Heart right ventricle (tissue), 16 donors: ENCODE measurements around the gene CRYBG3. TPM values are rescaled to one million over a fixed set of nuclear protein-coding genes. Genes with fewer than 3 reads are reported as not detected.

Experiments used
- ATAC-seq, 8 donors: fragments of 200-7000 bp; cut with Tn5 transposase; one replicate each; pipeline ENCODE4 v1.9.1; 2020; ENCODE audit warnings: mild to moderate bottlenecking in 8 of 8, moderate library complexity in 8 of 8, moderate number of reproducible peaks in 1 of 8
- DNase-seq, 2 donors: peaks; one replicate each; pipeline ENCODE4 v3.0.0-alpha.2; 2020
- H3K27ac ChIP-seq, 10 donors: fragments of 200-600 bp; sonication (generic) in 2 of 10; one replicate each; pipeline versions ENCODE4 v1.5.0 to v1.8.0; 2020 to 2022; ENCODE audit warnings: mild to moderate bottlenecking in 3 of 10
- H3K27me3 ChIP-seq, 7 donors: fragments of 200-600 bp; one replicate each; pipeline ENCODE4 v1.8.0; 2021 to 2022; ENCODE audit warnings: mild to moderate bottlenecking in 2 of 7
- H3K36me3 ChIP-seq, 9 donors: fragments of 200-600 bp; sonication (generic) in 1 of 9; one replicate each; pipeline versions ENCODE4 v1.5.0 to v1.8.0; 2020 to 2022; ENCODE audit warnings: mild to moderate bottlenecking in 2 of 9
- H3K4me1 ChIP-seq, 9 donors: fragments of 200-600 bp; sonication (generic) in 1 of 9; one replicate each; pipeline versions ENCODE4 v1.5.0 to v1.8.0; 2020 to 2022; ENCODE audit warnings: mild to moderate bottlenecking in 4 of 9
- H3K4me3 ChIP-seq, 10 donors: fragments of 200-600 bp; sonication (generic) in 2 of 10; one replicate each; pipeline versions ENCODE4 v1.5.0 to v1.8.0; 2020 to 2022; ENCODE audit warnings: mild to moderate bottlenecking in 7 of 10, moderate library complexity in 2 of 10
- H3K9me3 ChIP-seq, 11 donors: fragments of 200-600 bp in 10 of 11; sonication (generic) in 2 of 11; one replicate each; pipeline versions ENCODE4 v1.5.0 to v1.8.0; 2013 to 2022; ENCODE audit warnings: mild to moderate bottlenecking in 2 of 11, control low read depth in 1 of 11, moderate library complexity in 1 of 11
- CTCF ChIP-seq, 9 donors: fragments of 200-600 bp; sonication (generic) in 2 of 9; IDR thresholded peaks; one replicate each; pipeline versions ENCODE4 v1.5.0 to v1.8.0; 2021 to 2022; ENCODE audit warnings: antibody characterized with exemption in 9 of 9, mild to moderate bottlenecking in 5 of 9, moderate library complexity in 1 of 9
- WGBS, 2 donors: extraction: QIAGEN DNeasy Blood & Tissue Kit; methylation state at CpG; one replicate each; pipeline ENCODE4 v1.1.7; 2013; ENCODE audit warnings: inconsistent platforms in 1 of 2; 5-methylcytosine and 5-hydroxymethylcytosine counted together
- intact Hi-C, 10 donors: fragments of 100-400 bp; cut with DNase I; formaldehyde crosslinking; loops; one replicate each; pipeline versions ENCODE4 v1.11.1 to v1.14.2; 2022
- polyA plus RNA-seq, 2 donors: library from polyadenylated mRNA; stranded (reverse); fragments of 200-250 nt; gene quantifications; one replicate each; pipeline ENCODE4 v1.2.3, GENCODE V29; 2013
- total RNA-seq, 10 donors: library from RNA; stranded (reverse); fragmentation: NEBNext Ultra II Directional in 3 of 10; extraction: Animal tissue kit (Norgen Biotek cat#: 25700) in 3 of 10; gene quantifications; one replicate each; pipeline versions ENCODE4 v1.2.1 to v1.2.4, GENCODE V29; 2021 to 2023
- donor health status: Arrhythmogenic right ventricular cardiomyopathy.
- donor health status: ischemic (EF 13 %, LVEDD 7.1; RV severe dilation, severe dysfunction).
- donor health status: healthy with polysubstance abuse.
- donor health status: DM: no; HTN: yes; CAD: no.
- donor health status: DM: no; HTN: no; CAD: no.
- donor health status: ischemic (EF 25% LVEDD 6.9; RV normal size, moderate dysfunction).
- donor health status: ischemic (EF 25% LVEDD 5.7; RV mildly dilated, moderate dysfunction).
- donor health status: healthy.
- donor health status: DM: yes; HTN: yes; CAD: no.
- donor health status: Ischemic cardiomyopathy.
- donor health status: ischemic (EF 35%, LVEDD 5.7; RV mildly dilated, moderate dysfunction).
- donor health status: nonischemic (EF 11% LVEDD 7.7; RV severe dilation, severe dysfunction).
- donor health status: DM: yes; HTN: yes; CAD: no.
- donor health status: PGD.
- donor health status: ischemic (EF 29% LVEDD 5.4; RV normal size, mild dysfunction).
- donor health status: nonischemic (EF 23%, LVEDD 6.1; RV moderate dilation, normal function).

Gene CRYBG3
- total and polyA plus RNA-seq, 12 donors: 8.0 to 39.2 (median 25.5) TPM

GRCh38 chr3:97911459-97911858 is 89.6 kb downstream of the CRYBG3 start:
- Histone ChIP-seq H3K4me1 (peaks cover 0 to 19% (median 12%) of the 10 kb centered on the region in 9 donors), H3K36me3 (peaks cover 0 to 64% (median 28%) of the 10 kb centered on the region in 9 donors), H3K27ac (peak overlapping the region in 2 of 10 donors; percentile 54 to 65), H3K9me3 (no peaks in the 10 kb centered on the region), H3K4me3 (no peak overlapping the region), H3K27me3 (no peaks in the 10 kb centered on the region)
- intact Hi-C loops: loop anchor here in 1 of 10 donors (10.0 kb wide), 1 partner anchor 117 kb away; no protein-coding TSS in a partner anchor
- 79 to 81% methylated on average over 3 of the region's 3 CpGs for WGBS, 2 donors
- no peak for TF ChIP-seq CTCF (IDR thresholded peaks at IDR 0.05)
- ATAC-seq (no peak), DNase-seq (no peak)

- peaks cover 0 to 44% (median 23%) of the 10 kb centered on the region in 9 donors for H3K4me1 ChIP-seq
- no peaks in the 10 kb centered on the region for H3K9me3 ChIP-seq
- no peaks in the 10 kb centered on the region for H3K27me3 ChIP-seq
- intact Hi-C loops: loop anchor here in 1 of 10 donors (10.0 kb wide), 1 partner anchor 120 kb away; no protein-coding TSS in a partner anchor
- TF ChIP-seq CTCF (IDR thresholded peaks at IDR 0.05): no peak
- ATAC-seq: no peak
- H3K4me3 ChIP-seq: no peak overlapping the region
- H3K36me3 ChIP-seq: peaks cover 0 to 93% (median 28%) of the 10 kb centered on the region in 9 donors
- WGBS, 2 donors: 87 to 90% methylated on average over 2 of the region's 2 CpGs
- no peak overlapping the region for H3K27ac ChIP-seq
- no peak for DNase-seq
Observed at GRCh38 chr3:97914388-97914787, 92.6 kb downstream of the CRYBG3 start.

- no peak overlapping the region for H3K4me3 ChIP-seq
- no peaks in the 10 kb centered on the region for H3K9me3 ChIP-seq
- peaks cover 0 to 31% (median 14%) of the 10 kb centered on the region in 9 donors for H3K4me1 ChIP-seq
- peak overlapping the region in 3 of 10 donors; percentile 30 to 37 (median 31) for H3K27ac ChIP-seq
- ATAC-seq: peak in 6 of 8 donors; percentile 48 to 77 (median 70)
- peaks cover 0 to 100% (median 28%) of the 10 kb centered on the region in 9 donors for H3K36me3 ChIP-seq
- DNase-seq: no peak
- no peaks in the 10 kb centered on the region for H3K27me3 ChIP-seq
- intact Hi-C loops: loop anchor here in 1 of 10 donors (10.0 kb wide), 1 partner anchor 122 kb away; no protein-coding TSS in a partner anchor
- no peak for TF ChIP-seq CTCF (IDR thresholded peaks at IDR 0.05)
Observed at GRCh38 chr3:97916576-97916975, 94.8 kb downstream of the CRYBG3 start.

- intact Hi-C loops: loop anchor here in 1 of 10 donors (10.0 kb wide), 1 partner anchor 123 kb away; no protein-coding TSS in a partner anchor
- Histone ChIP-seq H3K27ac (peak overlapping the region in 2 of 10 donors; percentile 30 to 37), H3K4me1 (peaks cover 0 to 31% (median 14%) of the 10 kb centered on the region in 9 donors), H3K4me3 (no peak overlapping the region), H3K9me3 (peaks cover 0 to 2% (median 0%) of the 10 kb centered on the region in 11 donors), H3K36me3 (peaks cover 0 to 98% (median 25%) of the 10 kb centered on the region in 9 donors), H3K27me3 (no peaks in the 10 kb centered on the region)
- peak in 4 of 8 donors; percentile 22 to 56 (median 34) for ATAC-seq
- 56 to 68% methylated on average over 3 of the region's 3 CpGs for WGBS, 2 donors
- no peak for TF ChIP-seq CTCF (IDR thresholded peaks at IDR 0.05)
- DNase-seq: no peak
Observed at GRCh38 chr3:97917813-97918536, 96.2 kb downstream of the CRYBG3 start.
